Hematopoietic multipotent progenitor cell treated with erythropoietin and hydrocortisone succinate and interleukin-3 and kit ligand, for 17 days (in vitro differentiated cells): Measurements from ENCODE around the gene PLET1.

ENCODE experiments used
- DNase-seq: peaks from one replicate; pipeline ENCODE4 v3.0.0-alpha.2; 2015; ENCODE audit warnings: low spot score

The PLET1 gene

GRCh38 chr11:112260490-112260889 lies at the start of gene PLET1:
PLET1 (minus strand) TSS chr11:112260860; CDS start chr11:112260589, 271 bp downstream.
- no peak for DNase-seq

GRCh38 chr11:112310419-112310818 lies 49.8 kb upstream of the PLET1 start:
- DNase-seq = no peak

GRCh38 chr11:112308651-112309050 lies 48.0 kb upstream of the PLET1 start:
- no peak for DNase-seq

DNA sequence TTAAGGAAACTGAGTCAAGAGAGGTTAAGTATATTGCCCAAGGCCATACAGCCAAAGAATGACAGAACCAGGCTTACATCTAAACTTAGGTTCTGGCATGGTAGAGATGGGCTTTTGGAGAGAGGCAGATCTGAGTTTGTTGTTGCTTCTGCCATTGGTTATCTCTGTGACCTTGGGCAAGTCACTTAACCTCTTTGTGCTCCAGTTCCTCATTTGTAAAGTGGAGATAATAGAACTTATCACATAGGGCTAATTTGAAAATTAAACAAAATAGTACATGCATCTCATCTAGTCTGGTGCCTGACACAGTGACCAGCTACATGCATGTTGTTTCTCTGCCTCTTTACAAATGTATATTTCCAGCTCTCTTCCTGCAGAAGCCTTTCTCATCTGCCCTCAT lies 47.0 kb upstream of the PLET1 start:
- no peak for DNase-seq

- DNase-seq = no peak
Observed at GRCh38 chr11:112306230-112306629, 45.6 kb upstream of the PLET1 start.

DNA sequence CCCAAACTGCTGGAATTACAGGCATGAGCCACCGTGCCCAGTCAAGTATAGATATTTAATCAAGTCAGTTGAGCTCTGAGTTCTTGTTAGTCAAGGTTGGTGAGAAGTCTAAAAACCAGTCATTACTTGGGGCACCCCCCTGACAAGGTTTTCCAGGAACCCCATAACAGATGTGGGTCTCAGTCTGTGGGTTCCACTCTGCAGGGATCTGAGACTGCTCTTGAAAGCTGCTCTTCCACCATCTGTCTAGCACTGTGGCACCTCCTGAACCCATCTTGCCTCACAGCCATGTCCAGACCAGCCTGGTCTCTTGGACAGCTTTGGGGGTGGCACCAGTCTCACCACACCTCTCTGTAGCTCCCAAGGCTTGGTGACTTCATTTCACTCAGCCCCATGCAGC lies 44.3 kb upstream of the PLET1 start:
- DNase-seq = no peak

GRCh38 chr11:112303616-112304015 lies 43.0 kb upstream of the PLET1 start:
- DNase-seq = no peak

DNA sequence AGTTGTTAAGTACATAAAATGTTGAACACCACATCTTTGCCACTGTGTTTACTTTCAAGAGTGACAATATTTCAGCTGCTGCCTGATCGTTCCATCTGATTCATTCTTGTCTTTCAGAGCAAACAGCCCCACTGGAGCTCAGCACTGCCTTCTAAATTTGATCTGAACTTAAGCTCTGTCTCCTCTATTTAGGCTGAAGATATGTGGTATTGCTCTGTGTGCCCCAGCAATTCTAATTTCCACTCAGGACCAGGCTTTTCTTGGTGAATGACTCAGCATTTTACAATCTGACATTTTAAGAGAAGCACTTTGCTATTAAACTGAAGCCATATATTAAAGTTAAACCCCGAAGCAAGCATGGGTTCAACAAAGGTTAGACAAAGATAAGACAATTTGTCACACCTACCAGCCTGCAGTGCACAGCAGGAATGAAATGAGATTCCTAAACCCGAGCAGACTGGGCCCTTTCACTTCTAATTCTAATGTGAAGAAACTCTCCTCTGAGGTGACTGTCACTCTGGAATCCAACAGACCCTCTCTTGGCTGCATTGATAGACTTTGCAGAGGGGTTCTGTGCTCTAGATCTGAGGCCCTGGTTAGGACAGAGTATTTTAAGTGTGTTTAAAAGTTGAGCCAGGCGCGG lies 41.7 kb upstream of the PLET1 start:
- peak; percentile 65 for DNase-seq

DNA sequence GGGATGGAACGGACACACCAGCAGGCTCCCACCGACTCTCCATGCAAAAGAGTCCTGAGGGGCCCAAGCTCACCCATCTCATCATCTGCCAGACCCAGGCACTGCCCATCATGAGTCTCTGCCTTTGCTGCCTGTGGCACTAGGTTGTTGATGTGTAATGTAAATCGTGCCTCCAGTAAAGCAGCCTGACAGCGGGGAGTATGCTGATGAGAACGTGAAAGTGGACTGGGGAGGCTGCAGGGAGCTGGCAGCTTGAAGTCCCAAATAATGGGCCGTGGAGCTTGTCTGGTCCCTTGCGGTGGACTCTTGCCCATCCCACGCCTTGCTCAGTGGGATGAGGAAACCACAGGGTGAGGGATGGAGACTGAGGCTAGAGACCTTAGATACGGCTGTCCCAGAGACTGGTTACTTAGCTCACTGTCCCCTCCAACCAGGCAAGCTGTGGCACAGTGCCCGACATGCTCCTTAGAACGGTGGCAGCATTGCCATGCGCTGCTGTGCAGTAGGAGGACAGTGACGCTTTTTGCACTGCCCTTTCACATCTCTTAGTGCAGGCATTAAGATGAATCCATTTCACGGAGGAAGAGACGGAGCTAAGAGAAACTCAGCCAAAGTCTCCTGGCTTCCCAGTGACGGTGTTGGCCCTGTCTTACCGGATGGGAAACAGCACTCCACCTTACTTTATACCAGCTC lies 39.6 kb upstream of the PLET1 start:
- DNase-seq = no peak

- DNase-seq = no peak
Observed at GRCh38 chr11:112298535-112298934, 37.9 kb upstream of the PLET1 start.

- DNase-seq = no peak
Observed at GRCh38 chr11:112297248-112297866, 36.7 kb upstream of the PLET1 start.

DNA sequence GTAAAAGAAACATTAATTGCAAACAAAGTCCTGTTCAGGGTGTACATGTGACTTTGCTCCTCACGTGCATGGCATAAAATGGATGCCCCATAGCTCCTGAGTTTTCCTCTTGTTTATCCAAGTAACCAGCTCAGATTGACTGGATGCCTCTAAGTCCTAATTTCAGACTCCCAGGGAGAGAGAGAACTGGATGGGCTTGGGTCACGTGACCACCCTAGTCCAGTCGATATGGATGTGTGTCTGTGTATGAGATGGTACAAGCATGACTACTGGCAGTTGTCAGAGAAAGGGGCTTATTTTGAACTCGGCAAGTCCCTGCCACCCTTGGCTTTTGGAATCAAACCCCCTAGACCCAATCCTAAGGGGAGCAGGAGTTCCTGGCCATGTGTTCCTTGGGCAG lies 35.4 kb upstream of the PLET1 start:
- DNase-seq = no peak

GRCh38 chr11:112294688-112295340 lies 34.2 kb upstream of the PLET1 start:
- DNase-seq = no peak

DNA sequence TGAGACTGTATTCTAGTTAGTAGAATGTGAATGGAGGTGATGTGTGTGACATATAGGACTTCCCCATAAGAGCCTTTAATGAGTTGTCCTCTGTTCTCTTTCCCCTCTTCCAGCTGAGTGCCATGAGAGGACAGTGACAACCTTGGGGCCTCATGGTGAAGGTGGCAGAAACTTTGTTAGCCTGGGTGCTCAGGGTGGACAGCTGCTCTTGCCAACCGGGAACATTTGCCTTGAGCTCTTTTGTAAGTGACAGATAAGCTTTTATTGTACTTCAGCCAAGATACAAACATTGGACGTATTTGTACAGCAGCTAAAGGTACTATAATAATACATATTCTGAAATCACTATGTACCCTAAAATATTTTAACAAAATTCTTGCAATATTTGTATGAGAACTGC lies 33.0 kb upstream of the PLET1 start:
- no peak for DNase-seq

DNA sequence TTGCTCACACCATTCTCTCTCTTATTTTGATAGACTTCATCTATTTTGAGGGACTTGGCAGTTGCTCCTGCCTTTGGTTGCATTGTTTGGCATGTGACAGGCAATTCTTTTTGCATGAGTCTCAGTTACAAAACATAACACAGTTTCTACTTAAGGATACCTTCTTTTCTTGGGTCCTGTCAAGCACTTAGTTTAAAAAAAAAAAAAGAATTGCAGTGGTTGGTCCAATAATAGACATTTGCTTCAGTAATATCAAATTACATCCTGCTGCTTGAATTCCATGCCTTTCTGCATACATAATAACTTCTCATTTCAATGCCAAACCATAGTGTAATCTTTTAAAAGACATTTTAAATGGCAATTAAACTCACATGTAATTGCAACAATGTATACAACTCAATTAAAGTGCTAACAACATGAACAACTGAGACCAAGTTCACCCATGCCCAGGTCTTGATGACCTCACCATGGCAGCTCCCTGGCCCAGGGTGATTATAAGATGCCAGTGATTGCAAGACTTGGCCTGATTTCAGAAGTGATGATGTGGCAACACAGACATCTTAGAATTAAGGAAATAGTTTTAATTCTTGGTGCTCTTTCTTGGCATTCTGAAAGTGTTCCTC lies 32.2 kb upstream of the PLET1 start:
- peak; percentile 89 for DNase-seq

DNA sequence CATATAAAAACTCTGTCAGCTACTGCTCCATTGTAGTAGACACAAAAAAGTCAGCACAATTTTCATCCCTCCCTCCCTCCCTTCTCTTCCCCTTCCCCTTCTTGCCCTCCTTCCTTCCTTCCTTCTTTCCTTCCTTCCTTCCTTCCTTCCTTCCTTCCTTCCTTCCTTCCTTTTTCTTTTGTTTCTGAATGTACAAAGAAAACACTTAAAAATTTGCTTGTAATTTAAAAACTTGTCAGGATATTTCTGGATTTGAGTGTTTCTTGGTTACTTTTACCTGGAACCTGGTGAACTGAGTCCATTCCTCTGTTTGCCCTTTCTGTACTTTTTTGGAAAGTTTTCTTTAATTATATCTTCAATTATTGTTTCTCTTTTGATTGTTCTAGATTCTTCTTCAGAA lies 31.5 kb upstream of the PLET1 start:
- DNase-seq = no peak

DNA sequence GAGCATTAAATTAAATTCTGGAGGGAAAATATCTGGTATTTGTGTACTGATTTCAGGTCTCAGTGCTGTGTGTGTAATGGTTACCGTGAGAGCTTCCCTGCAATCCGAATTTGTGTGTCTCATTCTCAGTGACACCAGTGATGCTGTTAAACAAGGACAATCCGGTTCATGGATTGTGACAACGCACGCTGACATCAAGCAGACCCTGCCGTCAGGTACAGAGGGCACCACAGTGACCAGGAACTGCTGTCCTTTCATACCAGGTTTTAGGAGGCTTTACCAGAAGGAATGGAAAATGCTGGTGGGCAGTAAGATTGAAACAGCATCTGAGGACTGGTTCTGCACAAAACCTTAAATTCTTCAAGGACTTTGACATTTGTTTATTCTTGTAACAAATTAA lies 30.5 kb upstream of the PLET1 start:
- DNase-seq = no peak

- DNase-seq = no peak
Observed at GRCh38 chr11:112290493-112290850, 29.8 kb upstream of the PLET1 start.

- peak; percentile 88 for DNase-seq
Observed at GRCh38 chr11:112289588-112290492, 29.2 kb upstream of the PLET1 start.

DNA sequence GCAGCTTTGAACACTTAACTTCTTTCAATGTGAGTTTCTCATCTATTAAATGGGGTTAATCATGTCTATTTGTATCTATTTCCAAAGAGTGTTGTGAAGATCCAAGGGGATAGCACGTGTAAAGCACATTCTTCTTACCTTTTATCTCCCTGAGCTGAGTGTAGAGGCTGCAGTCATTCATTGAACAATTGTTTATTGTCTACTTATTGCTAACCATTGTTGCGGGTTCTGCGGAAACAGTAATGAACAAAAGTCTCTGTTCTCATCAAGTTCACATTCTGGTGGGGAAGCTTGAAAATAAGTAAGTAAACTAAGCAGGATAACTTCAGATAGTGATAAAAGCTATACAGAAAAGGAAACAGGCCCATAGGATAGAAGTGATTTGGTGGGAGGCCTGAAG lies 27.4 kb upstream of the PLET1 start:
- DNase-seq = no peak

- no peak for DNase-seq
Observed at GRCh38 chr11:112285841-112286311, 25.2 kb upstream of the PLET1 start.
